ENCODE data around the gene WDR54. TPM values are rescaled to one million over a fixed set of nuclear protein-coding genes. Genes with fewer than 3 reads are reported as not detected.

The WDR54 gene
- polyA plus RNA-seq, 1 of the 3 experiments (the other 2 are of a cell fraction), result 61.6 TPM

- Histone ChIP-seq H3K27me3 (ENCODE audit: insufficient read depth) (no peaks in the 10 kb centered on the region), H3K36me3 (replicated peaks in 1 of 2; ENCODE audit: control insufficient read depth in 1 of 2, insufficient read depth in 2 of 2, low read length in 1 of 2) (no peaks in the 10 kb centered on the region), H3K79me2 (ENCODE audit: insufficient read depth) (no peaks in the 10 kb centered on the region), H3F3A (replicated peaks; ENCODE audit: insufficient read depth) (no peaks in the 10 kb centered on the region), H3K27ac (ENCODE audit: low read depth in 2 of 2, low read length in 1 of 2) (no peak overlapping the region), H4K20me1 (ENCODE audit: insufficient read depth) (no peaks in the 10 kb centered on the region), H3K9me2 (no peaks in the 10 kb centered on the region), H3K4me1 (ENCODE audit: control insufficient read depth in 1 of 2, insufficient read depth in 2 of 2, low read depth in 1 of 2, low read length in 1 of 2) (peaks cover 0 to 2% of the 10 kb centered on the region in 2 experiments; a peak in 1 of 4 replicates), H2AFZ (ENCODE audit: low read depth) (no peak overlapping the region), H3K9ac (no peak overlapping the region), H3K4me2 (no peak overlapping the region), H3K9me3 (no peaks in the 10 kb centered on the region), H3K4me3 (ENCODE audit: low read depth in 2 of 2, low read length in 1 of 2) (no peak overlapping the region)
- WGBS (ENCODE audit: low lambda C conversion rate), result 82% methylated on average over 5 of the region's 8 CpGs
- CTCF ChIA-PET, result interaction anchor here (0.7 to 3.9 kb wide), 3 partner anchors 8 to 78 kb away, joined by 4 to 18 read pairs (median 5); partner anchors contain the start of genes C2orf81 and WDR54
- POLR2A ChIA-PET, result interaction anchor here (1.6 kb wide), 1 partner anchor 8 kb away, joined by 4 read pairs; the partner anchor contains the start of genes C2orf81 and WDR54
- TF ChIP-seq RFX5 (IDR thresholded peaks at IDR 0.05; ENCODE audit: low read length), result no peak
- TF ChIP-seq, protein P1, sequence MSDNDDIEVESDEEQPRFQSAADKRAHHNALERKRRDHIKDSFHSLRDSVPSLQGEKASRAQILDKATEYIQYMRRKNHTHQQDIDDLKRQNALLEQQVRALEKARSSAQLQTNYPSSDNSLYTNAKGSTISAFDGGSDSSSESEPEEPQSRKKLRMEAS (IDR thresholded peaks at IDR 0.05; ENCODE audit: low read depth), result no peak
- no peak for TF ChIP-seq TAF1 (IDR thresholded peaks at IDR 0.05; ENCODE audit: borderline replicate concordance, low read depth, low read length)
- no peak for TF ChIP-seq JUND (IDR thresholded peaks at IDR 0.05)
- TF ChIP-seq, protein P2, sequence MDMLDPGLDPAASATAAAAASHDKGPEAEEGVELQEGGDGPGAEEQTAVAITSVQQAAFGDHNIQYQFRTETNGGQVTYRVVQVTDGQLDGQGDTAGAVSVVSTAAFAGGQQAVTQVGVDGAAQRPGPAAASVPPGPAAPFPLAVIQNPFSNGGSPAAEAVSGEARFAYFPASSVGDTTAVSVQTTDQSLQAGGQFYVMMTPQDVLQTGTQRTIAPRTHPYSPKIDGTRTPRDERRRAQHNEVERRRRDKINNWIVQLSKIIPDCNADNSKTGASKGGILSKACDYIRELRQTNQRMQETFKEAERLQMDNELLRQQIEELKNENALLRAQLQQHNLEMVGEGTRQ (IDR thresholded peaks at IDR 0.05; ENCODE audit: borderline replicate concordance, low read depth, low read length), result no peak
- TF ChIP-seq, protein P3, sequence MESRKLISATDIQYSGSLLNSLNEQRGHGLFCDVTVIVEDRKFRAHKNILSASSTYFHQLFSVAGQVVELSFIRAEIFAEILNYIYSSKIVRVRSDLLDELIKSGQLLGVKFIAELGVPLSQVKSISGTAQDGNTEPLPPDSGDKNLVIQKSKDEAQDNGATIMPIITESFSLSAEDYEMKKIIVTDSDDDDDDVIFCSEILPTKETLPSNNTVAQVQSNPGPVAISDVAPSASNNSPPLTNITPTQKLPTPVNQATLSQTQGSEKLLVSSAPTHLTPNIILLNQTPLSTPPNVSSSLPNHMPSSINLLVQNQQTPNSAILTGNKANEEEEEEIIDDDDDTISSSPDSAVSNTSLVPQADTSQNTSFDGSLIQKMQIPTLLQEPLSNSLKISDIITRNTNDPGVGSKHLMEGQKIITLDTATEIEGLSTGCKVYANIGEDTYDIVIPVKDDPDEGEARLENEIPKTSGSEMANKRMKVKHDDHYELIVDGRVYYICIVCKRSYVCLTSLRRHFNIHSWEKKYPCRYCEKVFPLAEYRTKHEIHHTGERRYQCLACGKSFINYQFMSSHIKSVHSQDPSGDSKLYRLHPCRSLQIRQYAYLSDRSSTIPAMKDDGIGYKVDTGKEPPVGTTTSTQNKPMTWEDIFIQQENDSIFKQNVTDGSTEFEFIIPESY (IDR thresholded peaks at IDR 0.05; ENCODE audit: borderline replicate concordance, low read depth), result no peak
- TF ChIP-seq SIN3A (IDR thresholded peaks at IDR 0.05; ENCODE audit: borderline replicate concordance, low read depth, low read length), result no peak
- TF ChIP-seq FOXJ3 (CRISPR knock-in tag; IDR thresholded peaks at IDR 0.05), result no peak
- TF ChIP-seq USF1 (IDR thresholded peaks at IDR 0.05; ENCODE audit: borderline replicate concordance, low read depth), result no peak
- no peak for TF ChIP-seq YY1 (IDR thresholded peaks at IDR 0.05; ENCODE audit: low read depth)
- TF ChIP-seq RAD21 (IDR thresholded peaks at IDR 0.05; ENCODE audit: low read length), result no peak
- no peak for TF ChIP-seq ELF1 (IDR thresholded peaks at IDR 0.05)
- TF ChIP-seq EP300 (IDR thresholded peaks at IDR 0.05; ENCODE audit: borderline replicate concordance in 1 of 2, low read depth in 1 of 2, low read length in 1 of 2), result no peak
- no peak for TF ChIP-seq NFIC (IDR thresholded peaks at IDR 0.05; ENCODE audit: borderline replicate concordance)
- TF ChIP-seq CHD2 (IDR thresholded peaks at IDR 0.05; ENCODE audit: low read length, partially characterized antibody), result no peak
- TF ChIP-seq PBX3 (IDR thresholded peaks at IDR 0.05), result no peak
- no peak for TF ChIP-seq FOSL2 (IDR thresholded peaks at IDR 0.05; ENCODE audit: borderline replicate concordance, low read depth)
- TF ChIP-seq TCF12 (IDR thresholded peaks at IDR 0.05), result no peak
- no peak for DNase-seq
Measured at GRCh38 chr2:74413001-74413698, 8.4 kb upstream of the WDR54 start.
